Measurements from ENCODE around the gene SCP2D1. TPM values are rescaled to one million over a fixed set of nuclear protein-coding genes. Genes with fewer than 3 reads are reported as not detected.

SCP2D1 gene
- total and polyA plus RNA-seq, 2 donors (not counting 1 experiment from before 2014, with no cell fraction given), result not detected

- no peaks in the 10 kb centered on the region for H3K36me3 ChIP-seq (replicated peaks in 1 of 2; ENCODE audit: control extremely low read depth in 1 of 2, control insufficient read depth in 1 of 2, extremely low read depth in 1 of 2, insufficient read depth in 2 of 2, low read length in 1 of 2)
- Mint-ChIP-seq H3K4me3 (no peak overlapping the region), H3K4me1 (no peaks in the 10 kb centered on the region), H3K27me3 (peaks cover 9% of the 10 kb centered on the region), H3K27ac (no peak overlapping the region), H3K9me3 (ENCODE audit: insufficient read depth) (no peaks in the 10 kb centered on the region)
- no peak overlapping the region for H3K4me3 ChIP-seq (ENCODE audit: control extremely low read depth in 1 of 5, extremely low read depth in 1 of 5, insufficient read depth in 1 of 5, low read depth in 2 of 5, low read length in 4 of 5)
- no peaks in the 10 kb centered on the region for H4K20me1 ChIP-seq (ENCODE audit: control insufficient read depth, insufficient read depth, low read length, poor library complexity, severe bottlenecking)
- no peaks in the 10 kb centered on the region for H3K79me2 ChIP-seq (ENCODE audit: control insufficient read depth, insufficient read depth, low read length)
- no peak overlapping the region for H2AFZ ChIP-seq (ENCODE audit: insufficient read depth, low read depth, low read length, poor library complexity, severe bottlenecking)
- TF ChIP-seq CTCF (IDR thresholded peaks at IDR 0.05) (no peak), EZH2 (IDR thresholded peaks at IDR 0.05; ENCODE audit: borderline replicate concordance, insufficient read depth, low read depth, low read length, poor library complexity, severe bottlenecking) (no peak)
- H3K9ac ChIP-seq (ENCODE audit: low read length), result no peak overlapping the region
- no peak overlapping the region for H3K27ac ChIP-seq (ENCODE audit: low read length in 2 of 2)
- H3K4me2 ChIP-seq (replicated peaks; ENCODE audit: low read depth, low read length, poor library complexity, severe bottlenecking), result no peak overlapping the region
- CTCF ChIA-PET, result no interaction called here
- H3K9me3 ChIP-seq (ENCODE audit: control extremely low read depth in 1 of 3, control insufficient read depth in 2 of 3, insufficient read depth in 1 of 3, low read length in 2 of 3), result no peaks in the 10 kb centered on the region
- ATAC-seq (ENCODE audit: low read depth) (no peak), DNase-seq (no peak)
- intact Hi-C loops (cut with micrococcal nuclease), result no loop called here
- no peaks in the 10 kb centered on the region for H3K4me1 ChIP-seq (ENCODE audit: control insufficient read depth in 2 of 2, insufficient read depth in 2 of 2, low read length in 2 of 2)
- POLR2A ChIA-PET, result no interaction called here
- 90% methylated on average over 6 of the region's 7 CpGs for WGBS (ENCODE audit: insufficient coverage)
- peaks cover 0 to 5% (median 2%) of the 10 kb centered on the region in 4 experiments for H3K27me3 ChIP-seq (replicated peaks in 1 of 4; ENCODE audit: control extremely low read depth in 1 of 4, control insufficient read depth in 3 of 4, insufficient read depth in 4 of 4, low read length in 3 of 4)
These were observed 33.7 kb downstream of the SCP2D1 start for GRCh38 chr20:18847226-18847755.

- ChIA-PET POLR2A (no interaction called here), CTCF (interaction anchor here (0.5 kb wide), 1 partner anchor 8 kb away, joined by 3 read pairs; no protein-coding TSS in a partner anchor)
- H3K4me1 ChIP-seq (ENCODE audit: control insufficient read depth in 2 of 2, insufficient read depth in 2 of 2, low read length in 2 of 2), result no peaks in the 10 kb centered on the region
- Mint-ChIP-seq H3K27me3 (peaks cover 9% of the 10 kb centered on the region), H3K4me3 (no peak overlapping the region), H3K4me1 (no peaks in the 10 kb centered on the region), H3K27ac (no peak overlapping the region), H3K9me3 (ENCODE audit: insufficient read depth) (no peaks in the 10 kb centered on the region)
- no peaks in the 10 kb centered on the region for H3K9me3 ChIP-seq (ENCODE audit: control extremely low read depth in 1 of 3, control insufficient read depth in 2 of 3, insufficient read depth in 1 of 3, low read length in 2 of 3)
- no peak for ATAC-seq (ENCODE audit: low read depth)
- H3K79me2 ChIP-seq (ENCODE audit: control insufficient read depth, insufficient read depth, low read length), result no peaks in the 10 kb centered on the region
- H3K36me3 ChIP-seq (replicated peaks in 1 of 2; ENCODE audit: control extremely low read depth in 1 of 2, control insufficient read depth in 1 of 2, extremely low read depth in 1 of 2, insufficient read depth in 2 of 2, low read length in 1 of 2), result no peaks in the 10 kb centered on the region
- H3K27ac ChIP-seq (ENCODE audit: low read length in 2 of 2), result no peak overlapping the region
- H3K27me3 ChIP-seq (replicated peaks in 1 of 4; ENCODE audit: control extremely low read depth in 1 of 4, control insufficient read depth in 3 of 4, insufficient read depth in 4 of 4, low read length in 3 of 4), result peaks cover 0 to 5% (median 2%) of the 10 kb centered on the region in 4 experiments
- no peak overlapping the region for H3K4me3 ChIP-seq (ENCODE audit: control extremely low read depth in 1 of 5, extremely low read depth in 1 of 5, insufficient read depth in 1 of 5, low read depth in 2 of 5, low read length in 4 of 5)
- TF ChIP-seq CTCF (IDR thresholded peaks at IDR 0.05) (no peak), EZH2 (IDR thresholded peaks at IDR 0.05; ENCODE audit: borderline replicate concordance, insufficient read depth, low read depth, low read length, poor library complexity, severe bottlenecking) (no peak)
- DNase-seq, result no peak
- H3K9ac ChIP-seq (ENCODE audit: low read length), result no peak overlapping the region
- intact Hi-C loops (cut with micrococcal nuclease), result no loop called here
- no peak overlapping the region for H2AFZ ChIP-seq (ENCODE audit: insufficient read depth, low read depth, low read length, poor library complexity, severe bottlenecking)
- 87% methylated on average over 3 of the region's 3 CpGs for WGBS (ENCODE audit: insufficient coverage)
- no peak overlapping the region for H3K4me2 ChIP-seq (replicated peaks; ENCODE audit: low read depth, low read length, poor library complexity, severe bottlenecking)
- H4K20me1 ChIP-seq (ENCODE audit: control insufficient read depth, insufficient read depth, low read length, poor library complexity, severe bottlenecking), result no peaks in the 10 kb centered on the region
These were observed 35.5 kb downstream of the SCP2D1 start for GRCh38 chr20:18849131-18849530.

Data from B cell (primary cell).